ENCODE results near the gene UBXN2A. TPM values are rescaled to one million over a fixed set of nuclear protein-coding genes. Genes with fewer than 3 reads are reported as not detected.

Gene UBXN2A
- total and polyA plus RNA-seq, 4 donors, result 2.7 to 6.3 (median 4.9) TPM

GRCh38 chr2:23912054-23912453 lies 28.2 kb upstream of the UBXN2A start:
- no peaks in the 10 kb centered on the region for H3K9me3 ChIP-seq (ENCODE audit: control insufficient read depth in 4 of 4, low read length in 3 of 4)
- TF ChIP-seq JUND (IDR thresholded peaks at IDR 0.05), result no peak
- TF ChIP-seq HNF4G (IDR thresholded peaks at IDR 0.05), result no peak
- TF ChIP-seq SP1 (IDR thresholded peaks at IDR 0.05), result no peak
- no peak for TF ChIP-seq MAX (IDR thresholded peaks at IDR 0.05)
- TF ChIP-seq REST (IDR thresholded peaks at IDR 0.05), result no peak
- no peak for TF ChIP-seq YY1 (IDR thresholded peaks at IDR 0.05)
- no peak for TF ChIP-seq FOXA1 (IDR thresholded peaks at IDR 0.05)
- TF ChIP-seq RAD21 (IDR thresholded peaks at IDR 0.05), result no peak
- TF ChIP-seq RXRA (IDR thresholded peaks at IDR 0.05), result no peak
- no peak for TF ChIP-seq EGR1 (IDR thresholded peaks at IDR 0.05; ENCODE audit: low read depth in 2 of 2)
- no peaks in the 10 kb centered on the region for H3K36me3 ChIP-seq (ENCODE audit: control insufficient read depth in 4 of 4, insufficient read depth in 3 of 4, low read depth in 1 of 4, low read length in 3 of 4)
- 95% methylated on average over 3 of the region's 3 CpGs for WGBS
- H3K4me1 ChIP-seq (ENCODE audit: control insufficient read depth in 4 of 4, insufficient read depth in 4 of 4, low read length in 3 of 4), result peaks cover 0 to 2% (median 0%) of the 10 kb centered on the region in 4 donors
- no peak overlapping the region for H3K9ac ChIP-seq (ENCODE audit: low read depth in 1 of 2, low read length in 2 of 2)
- no peak overlapping the region for H3K4me3 ChIP-seq (ENCODE audit: low read depth in 1 of 3, low read length in 3 of 3)
- H3K27ac ChIP-seq (ENCODE audit: low read depth in 1 of 2, low read length in 2 of 2), result no peak overlapping the region
- H3K27me3 ChIP-seq (ENCODE audit: control insufficient read depth in 4 of 4, insufficient read depth in 4 of 4, low read length in 3 of 4), result no peaks in the 10 kb centered on the region
- DNase-seq (ENCODE audit: low spot score), result no peak

GRCh38 chr2:23915327-23915726 lies 24.9 kb upstream of the UBXN2A start:
- TF ChIP-seq RAD21 (IDR thresholded peaks at IDR 0.05), result no peak
- Histone ChIP-seq H3K4me3 (ENCODE audit: low read depth in 1 of 3, low read length in 3 of 3) (no peak overlapping the region), H3K27ac (ENCODE audit: low read depth in 1 of 2, low read length in 2 of 2) (no peak overlapping the region), H3K27me3 (ENCODE audit: control insufficient read depth in 4 of 4, insufficient read depth in 4 of 4, low read length in 3 of 4) (no peaks in the 10 kb centered on the region), H3K9me3 (ENCODE audit: control insufficient read depth in 4 of 4, low read length in 3 of 4) (no peaks in the 10 kb centered on the region), H3K4me1 (ENCODE audit: control insufficient read depth in 4 of 4, insufficient read depth in 4 of 4, low read length in 3 of 4) (peaks cover 0 to 4% (median 0%) of the 10 kb centered on the region in 4 donors), H3K36me3 (ENCODE audit: control insufficient read depth in 4 of 4, insufficient read depth in 3 of 4, low read depth in 1 of 4, low read length in 3 of 4) (no peaks in the 10 kb centered on the region), H3K9ac (ENCODE audit: low read depth in 1 of 2, low read length in 2 of 2) (no peak overlapping the region)
- 96% methylated on average over 7 of the region's 7 CpGs for WGBS
- no peak for DNase-seq (ENCODE audit: low spot score)

GRCh38 chr2:23916727-23917405 lies 23.4 kb upstream of the UBXN2A start:
- Histone ChIP-seq H3K36me3 (ENCODE audit: control insufficient read depth in 4 of 4, insufficient read depth in 3 of 4, low read depth in 1 of 4, low read length in 3 of 4) (no peaks in the 10 kb centered on the region), H3K4me3 (ENCODE audit: low read depth in 1 of 3, low read length in 3 of 3) (no peak overlapping the region), H3K27ac (ENCODE audit: low read depth in 1 of 2, low read length in 2 of 2) (no peak overlapping the region), H3K4me1 (ENCODE audit: control insufficient read depth in 4 of 4, insufficient read depth in 4 of 4, low read length in 3 of 4) (peaks cover 0 to 4% (median 0%) of the 10 kb centered on the region in 4 donors), H3K9ac (ENCODE audit: low read depth in 1 of 2, low read length in 2 of 2) (no peak overlapping the region), H3K9me3 (ENCODE audit: control insufficient read depth in 4 of 4, low read length in 3 of 4) (no peaks in the 10 kb centered on the region), H3K27me3 (ENCODE audit: control insufficient read depth in 4 of 4, insufficient read depth in 4 of 4, low read length in 3 of 4) (no peaks in the 10 kb centered on the region)
- no peak for DNase-seq (ENCODE audit: low spot score)
- WGBS, result 93% methylated on average over 3 of the region's 3 CpGs
- no peak for TF ChIP-seq YY1 (IDR thresholded peaks at IDR 0.05)
- no peak for TF ChIP-seq RXRA (IDR thresholded peaks at IDR 0.05)
- TF ChIP-seq TAF1 (conservative IDR thresholded peaks at IDR 0.05), result no peak
- no peak for TF ChIP-seq NR2F2 (IDR thresholded peaks at IDR 0.05)
- no peak for TF ChIP-seq HNF4G (IDR thresholded peaks at IDR 0.05)
- no peak for TF ChIP-seq RAD21 (IDR thresholded peaks at IDR 0.05)
- no peak for TF ChIP-seq SP1 (IDR thresholded peaks at IDR 0.05)
- TF ChIP-seq HNF4A (conservative IDR thresholded peaks at IDR 0.05), result no peak
- TF ChIP-seq CTCF (IDR thresholded peaks at IDR 0.05; ENCODE audit: low read depth, low read length, missing input control), result no peak
- no peak for TF ChIP-seq FOXA1 (IDR thresholded peaks at IDR 0.05)
- no peak for TF ChIP-seq EGR1 (IDR thresholded peaks at IDR 0.05; ENCODE audit: low read depth in 2 of 2)
- TF ChIP-seq ATF3 (IDR thresholded peaks at IDR 0.05), result no peak
- no peak for TF ChIP-seq GABPA (IDR thresholded peaks at IDR 0.05 in 1 of 2, conservative IDR thresholded peaks at IDR 0.05 in 1 of 2)
- no peak for TF ChIP-seq MAX (IDR thresholded peaks at IDR 0.05)
- TF ChIP-seq REST (IDR thresholded peaks at IDR 0.05), result no peak
- TF ChIP-seq FOXA2 (IDR thresholded peaks at IDR 0.05), result no peak
- no peak for TF ChIP-seq JUND (IDR thresholded peaks at IDR 0.05)

Measured in liver (tissue), 9 donors.